HG02642 (cell line): ENCODE results near the gene ROR1.

ENCODE experiments used
- ATAC-seq: cut with Tn5 transposase; IDR thresholded peaks from one replicate; pipeline ENCODE4 v1.9.1; 2021; ENCODE audit warnings: mild to moderate bottlenecking; ENCODE audit not compliant: unreplicated experiment, poor library complexity

Gene ROR1

GRCh38 chr1:64228167-64228957, 454.5 kb downstream of the ROR1 start:
- ATAC-seq = no peak

GRCh38 chr1:64229307-64229706, 455.5 kb downstream of the ROR1 start:
- no peak for ATAC-seq
